ENCODE data around the gene TMEM213.

Gene TMEM213

DNA sequence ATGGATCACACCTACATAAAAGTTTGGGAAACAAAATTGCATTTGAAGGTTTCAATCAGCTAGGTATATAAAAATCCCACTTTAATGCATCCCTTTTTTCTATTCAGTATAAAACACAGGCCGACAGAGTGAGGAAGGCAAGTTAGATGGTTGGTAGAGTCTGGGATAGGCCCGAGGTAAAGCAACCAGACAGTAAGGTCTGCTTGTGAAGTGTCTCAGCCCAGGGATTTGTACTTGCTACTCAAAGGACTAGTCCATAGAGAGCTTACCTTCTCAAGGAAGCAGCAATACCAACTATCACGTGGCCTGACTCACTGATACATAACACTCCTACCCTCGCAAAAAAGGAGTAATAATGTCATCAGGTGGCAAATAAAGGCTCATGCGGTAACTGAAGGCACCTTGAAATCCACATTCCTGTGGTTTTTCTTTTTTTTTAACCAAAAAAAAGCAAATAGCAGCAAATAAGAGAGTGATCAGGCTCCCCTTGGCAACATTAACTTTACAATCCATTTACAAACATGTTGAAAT is 56.4 kb downstream of the TMEM213 start:
- no peak for DNase-seq (ENCODE audit: low read depth, low spot score)
- Histone ChIP-seq H3K27me3 (ENCODE audit: insufficient read depth, insufficient read length) (no peaks in the 10 kb centered on the region), H3K4me1 (ENCODE audit: insufficient read depth, insufficient read length) (no peaks in the 10 kb centered on the region), H3K9ac (ENCODE audit: insufficient read length, low read depth) (no peak overlapping the region), H3K36me3 (ENCODE audit: insufficient read depth, insufficient read length, low read length) (peaks cover 8% of the 10 kb centered on the region), H3K9me3 (ENCODE audit: insufficient read depth, low read length) (peaks cover 12% of the 10 kb centered on the region; the same call in 1 of the 2 replicates), H3K4me3 (ENCODE audit: insufficient read length, low read depth) (no peak overlapping the region)
- no peak for TF ChIP-seq SUZ12 (IDR thresholded peaks at IDR 0.05; ENCODE audit: extremely low read depth, insufficient read depth, insufficient read length)
- TF ChIP-seq YY1 (IDR thresholded peaks at IDR 0.05; ENCODE audit: insufficient read depth, insufficient read length), result no peak
- TF ChIP-seq ZNF274 (IDR thresholded peaks at IDR 0.05; ENCODE audit: low read depth, low read length), result no peak

DNA sequence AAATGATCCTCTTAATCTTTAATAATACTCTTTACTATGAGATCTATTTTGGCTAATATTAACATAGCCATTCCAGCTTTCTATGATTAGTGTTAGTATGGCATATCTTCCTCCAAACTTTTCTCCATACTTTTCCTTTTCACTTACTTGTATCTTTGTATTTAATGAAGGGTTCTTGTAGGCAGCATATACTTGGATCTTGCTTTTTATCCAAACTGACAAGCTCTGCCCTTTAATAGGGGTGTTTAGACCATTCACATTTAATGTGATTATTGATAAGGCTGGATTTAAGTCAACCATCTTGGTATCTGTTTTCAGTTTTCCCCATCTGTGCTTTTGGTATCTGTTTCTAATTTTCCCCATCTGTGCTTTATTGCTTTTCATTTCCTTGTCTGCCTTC is 59.9 kb downstream of the TMEM213 start:
- H3K9ac ChIP-seq (ENCODE audit: insufficient read length, low read depth), result no peak overlapping the region
- no peaks in the 10 kb centered on the region for H3K27me3 ChIP-seq (ENCODE audit: insufficient read depth, insufficient read length)
- H3K9me3 ChIP-seq (ENCODE audit: insufficient read depth, low read length), result 0 out of 2 replicates have a peak, but pooled peaks cover 12% of the 10 kb centered on the region
- no peak overlapping the region for H3K4me3 ChIP-seq (ENCODE audit: insufficient read length, low read depth)
- DNase-seq (ENCODE audit: low read depth, low spot score), result no peak
- TF ChIP-seq YY1 (IDR thresholded peaks at IDR 0.05; ENCODE audit: insufficient read depth, insufficient read length) (no peak), ZNF274 (IDR thresholded peaks at IDR 0.05; ENCODE audit: low read depth, low read length) (no peak), SUZ12 (IDR thresholded peaks at IDR 0.05; ENCODE audit: extremely low read depth, insufficient read depth, insufficient read length) (no peak)
- no peaks in the 10 kb centered on the region for H3K4me1 ChIP-seq (ENCODE audit: insufficient read depth, insufficient read length)
- peaks cover 16% of the 10 kb centered on the region for H3K36me3 ChIP-seq (ENCODE audit: insufficient read depth, insufficient read length, low read length)

DNA sequence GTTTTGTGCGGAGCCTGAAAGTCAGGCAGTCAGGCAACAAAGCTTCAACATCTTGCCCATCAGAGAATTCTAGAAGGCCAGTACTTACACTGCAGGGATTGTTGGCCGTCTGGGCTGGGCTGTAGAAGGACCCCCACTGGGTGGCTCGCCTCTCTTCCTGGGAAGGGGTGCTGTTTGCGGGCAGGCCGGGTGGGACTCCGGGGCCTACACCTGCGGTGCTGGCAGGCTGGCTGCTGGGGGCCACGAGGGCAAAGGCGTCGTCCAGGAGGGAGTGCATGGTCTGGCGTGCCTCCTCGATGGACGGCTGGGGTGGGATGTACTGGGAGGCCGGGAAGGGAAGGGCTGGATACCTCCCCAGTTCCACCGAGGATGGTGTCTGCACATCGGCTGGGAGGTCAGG is 63.3 kb downstream of the TMEM213 start:
- H3K9ac ChIP-seq (ENCODE audit: insufficient read length, low read depth), result no peak overlapping the region
- no peak for DNase-seq (ENCODE audit: low read depth, low spot score)
- peaks cover 19% of the 10 kb centered on the region for H3K36me3 ChIP-seq (ENCODE audit: insufficient read depth, insufficient read length, low read length)
- H3K27me3 ChIP-seq (ENCODE audit: insufficient read depth, insufficient read length), result no peaks in the 10 kb centered on the region
- no peaks in the 10 kb centered on the region for H3K4me1 ChIP-seq (ENCODE audit: insufficient read depth, insufficient read length)
- no peak overlapping the region for H3K4me3 ChIP-seq (ENCODE audit: insufficient read length, low read depth)
- 0 out of 2 replicates have a peak, but pooled peaks cover 12% of the 10 kb centered on the region for H3K9me3 ChIP-seq (ENCODE audit: insufficient read depth, low read length)
- TF ChIP-seq ZNF274 (IDR thresholded peaks at IDR 0.05; ENCODE audit: low read depth, low read length) (no peak), SUZ12 (IDR thresholded peaks at IDR 0.05; ENCODE audit: extremely low read depth, insufficient read depth, insufficient read length) (no peak), YY1 (IDR thresholded peaks at IDR 0.05; ENCODE audit: insufficient read depth, insufficient read length) (no peak)

DNA sequence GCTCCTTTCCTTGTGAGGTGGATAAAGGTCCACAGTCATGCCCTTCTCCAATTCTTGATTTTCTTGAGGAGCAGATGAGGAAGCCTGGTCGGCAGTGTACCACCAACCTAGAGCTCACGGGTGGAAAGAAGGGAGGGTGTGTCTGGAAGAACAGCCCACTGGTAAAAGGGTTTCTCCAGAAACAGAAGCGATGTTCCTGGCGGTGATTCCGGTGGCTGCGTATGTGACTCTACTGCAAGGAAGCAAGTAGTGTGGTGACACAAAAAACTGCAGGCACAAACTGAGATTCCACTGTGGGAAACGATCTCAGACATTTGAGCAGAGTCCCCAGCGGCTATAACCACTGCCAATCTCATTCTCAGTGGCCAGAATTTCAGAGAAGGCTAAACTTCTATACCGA is 66.1 kb downstream of the TMEM213 start:
- no peak for TF ChIP-seq SUZ12 (IDR thresholded peaks at IDR 0.05; ENCODE audit: extremely low read depth, insufficient read depth, insufficient read length)
- no peak for TF ChIP-seq YY1 (IDR thresholded peaks at IDR 0.05; ENCODE audit: insufficient read depth, insufficient read length)
- TF ChIP-seq ZNF274 (IDR thresholded peaks at IDR 0.05; ENCODE audit: low read depth, low read length), result no peak
- no peak for DNase-seq (ENCODE audit: low read depth, low spot score)
- Histone ChIP-seq H3K9ac (ENCODE audit: insufficient read length, low read depth) (no peak overlapping the region), H3K4me1 (ENCODE audit: insufficient read depth, insufficient read length) (no peaks in the 10 kb centered on the region), H3K27me3 (ENCODE audit: insufficient read depth, insufficient read length) (no peaks in the 10 kb centered on the region), H3K4me3 (ENCODE audit: insufficient read length, low read depth) (no peak overlapping the region), H3K36me3 (ENCODE audit: insufficient read depth, insufficient read length, low read length) (peaks cover 34% of the 10 kb centered on the region), H3K9me3 (ENCODE audit: insufficient read depth, low read length) (no peaks in the 10 kb centered on the region)

DNA sequence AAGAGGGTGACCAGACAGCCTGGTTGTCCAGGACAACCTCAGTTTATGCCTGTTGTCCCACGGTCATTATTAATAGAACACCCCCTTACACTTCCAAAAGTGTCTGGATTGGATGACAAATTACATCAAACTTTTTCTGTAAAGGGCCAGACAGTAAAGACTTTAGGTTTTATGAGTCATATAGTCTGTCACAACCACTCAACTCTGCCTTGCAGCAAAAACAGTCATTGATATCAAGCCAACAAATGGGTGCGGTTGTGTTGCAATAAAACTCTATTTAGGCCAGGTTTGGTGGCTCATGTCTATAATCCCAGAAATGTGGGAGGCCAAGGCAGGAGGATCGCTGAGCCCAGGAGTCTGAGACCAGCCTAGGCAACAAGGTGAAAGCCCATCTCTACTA is 66.9 kb downstream of the TMEM213 start:
- no peaks in the 10 kb centered on the region for H3K4me1 ChIP-seq (ENCODE audit: insufficient read depth, insufficient read length)
- H3K4me3 ChIP-seq (ENCODE audit: insufficient read length, low read depth), result no peak overlapping the region
- H3K36me3 ChIP-seq (ENCODE audit: insufficient read depth, insufficient read length, low read length), result peaks cover 38% of the 10 kb centered on the region
- no peak overlapping the region for H3K9ac ChIP-seq (ENCODE audit: insufficient read length, low read depth)
- no peak for DNase-seq (ENCODE audit: low read depth, low spot score)
- H3K27me3 ChIP-seq (ENCODE audit: insufficient read depth, insufficient read length), result no peaks in the 10 kb centered on the region
- TF ChIP-seq YY1 (IDR thresholded peaks at IDR 0.05; ENCODE audit: insufficient read depth, insufficient read length), result no peak
- no peak for TF ChIP-seq ZNF274 (IDR thresholded peaks at IDR 0.05; ENCODE audit: low read depth, low read length)
- TF ChIP-seq SUZ12 (IDR thresholded peaks at IDR 0.05; ENCODE audit: extremely low read depth, insufficient read depth, insufficient read length), result no peak
- no peaks in the 10 kb centered on the region for H3K9me3 ChIP-seq (ENCODE audit: insufficient read depth, low read length)

DNA sequence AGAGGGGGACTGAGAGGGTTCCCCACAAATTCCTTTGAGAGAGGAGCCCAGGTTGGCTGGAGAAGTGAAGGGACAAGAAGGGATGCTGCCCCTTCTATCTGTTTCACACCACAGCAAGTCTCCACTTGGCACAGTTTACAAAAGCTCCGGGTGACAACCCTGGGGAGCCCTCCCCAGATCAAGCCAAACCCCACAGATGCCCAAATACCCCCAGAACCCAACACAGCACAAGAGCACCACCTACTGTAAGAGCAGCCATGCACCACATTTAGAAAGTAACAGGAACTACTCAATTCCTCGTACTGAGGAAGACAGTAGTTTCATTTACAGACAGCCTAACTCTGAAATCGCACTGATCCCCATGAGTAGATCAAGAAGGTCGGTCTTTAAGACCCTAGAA is 68.0 kb downstream of the TMEM213 start:
- no peak for TF ChIP-seq SUZ12 (IDR thresholded peaks at IDR 0.05; ENCODE audit: extremely low read depth, insufficient read depth, insufficient read length)
- no peak for TF ChIP-seq ZNF274 (IDR thresholded peaks at IDR 0.05; ENCODE audit: low read depth, low read length)
- no peak for TF ChIP-seq YY1 (IDR thresholded peaks at IDR 0.05; ENCODE audit: insufficient read depth, insufficient read length)
- Histone ChIP-seq H3K9ac (ENCODE audit: insufficient read length, low read depth) (no peak overlapping the region), H3K4me1 (ENCODE audit: insufficient read depth, insufficient read length) (no peaks in the 10 kb centered on the region), H3K9me3 (ENCODE audit: insufficient read depth, low read length) (no peaks in the 10 kb centered on the region), H3K4me3 (ENCODE audit: insufficient read length, low read depth) (no peak overlapping the region), H3K27me3 (ENCODE audit: insufficient read depth, insufficient read length) (no peaks in the 10 kb centered on the region), H3K36me3 (ENCODE audit: insufficient read depth, insufficient read length, low read length) (peaks cover 40% of the 10 kb centered on the region)
- DNase-seq (ENCODE audit: low read depth, low spot score), result no peak

DNA sequence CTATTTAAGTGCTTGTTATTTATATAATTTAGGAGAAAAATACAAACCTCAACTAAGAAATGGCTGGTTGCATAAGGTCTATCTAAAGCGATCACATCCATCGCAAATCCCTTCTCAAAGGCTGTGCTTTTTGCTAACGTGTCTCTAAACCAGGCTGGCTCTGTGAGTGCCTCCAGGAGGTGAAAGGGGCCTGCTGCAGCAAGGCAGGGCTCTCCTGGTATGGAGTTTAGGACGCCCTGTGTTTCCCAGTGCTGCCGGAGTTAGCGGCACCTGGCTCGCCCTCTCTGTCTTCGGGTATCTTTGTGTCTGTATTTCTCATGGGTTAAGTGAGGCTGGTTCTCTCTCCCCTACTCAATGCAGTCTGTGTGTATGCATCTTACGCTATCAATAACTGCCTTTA is 68.6 kb downstream of the TMEM213 start:
- no peaks in the 10 kb centered on the region for H3K9me3 ChIP-seq (ENCODE audit: insufficient read depth, low read length)
- TF ChIP-seq YY1 (IDR thresholded peaks at IDR 0.05; ENCODE audit: insufficient read depth, insufficient read length) (no peak), ZNF274 (IDR thresholded peaks at IDR 0.05; ENCODE audit: low read depth, low read length) (no peak), SUZ12 (IDR thresholded peaks at IDR 0.05; ENCODE audit: extremely low read depth, insufficient read depth, insufficient read length) (no peak)
- H3K4me1 ChIP-seq (ENCODE audit: insufficient read depth, insufficient read length), result no peaks in the 10 kb centered on the region
- H3K27me3 ChIP-seq (ENCODE audit: insufficient read depth, insufficient read length), result no peaks in the 10 kb centered on the region
- H3K36me3 ChIP-seq (ENCODE audit: insufficient read depth, insufficient read length, low read length), result peaks cover 35% of the 10 kb centered on the region
- H3K9ac ChIP-seq (ENCODE audit: insufficient read length, low read depth), result no peak overlapping the region
- DNase-seq (ENCODE audit: low read depth, low spot score), result no peak
- no peak overlapping the region for H3K4me3 ChIP-seq (ENCODE audit: insufficient read length, low read depth)
